ENCODE measurements around the gene NEURL1B. TPM values are rescaled to one million over a fixed set of nuclear protein-coding genes. Genes with fewer than 3 reads are reported as not detected.

Gene NEURL1B
- total RNA-seq, 1 donor from 2014 or later, result 1.5 TPM

- DNase-seq (ENCODE audit: extremely low spot score, unreplicated experiment), result no peak
- Mint-ChIP-seq H3K36me3 (ENCODE audit: unreplicated experiment) (no peaks in the 10 kb centered on the region), H3K4me3 (ENCODE audit: unreplicated experiment) (no peak overlapping the region), H3K27me3 (ENCODE audit: unreplicated experiment) (no peaks in the 10 kb centered on the region), H3K9me3 (ENCODE audit: unreplicated experiment) (no peaks in the 10 kb centered on the region), H3K27ac (ENCODE audit: unreplicated experiment) (no peak overlapping the region), H3K4me1 (ENCODE audit: unreplicated experiment) (peaks cover 19% of the 10 kb centered on the region)
- TF ChIP-seq, protein P1, sequence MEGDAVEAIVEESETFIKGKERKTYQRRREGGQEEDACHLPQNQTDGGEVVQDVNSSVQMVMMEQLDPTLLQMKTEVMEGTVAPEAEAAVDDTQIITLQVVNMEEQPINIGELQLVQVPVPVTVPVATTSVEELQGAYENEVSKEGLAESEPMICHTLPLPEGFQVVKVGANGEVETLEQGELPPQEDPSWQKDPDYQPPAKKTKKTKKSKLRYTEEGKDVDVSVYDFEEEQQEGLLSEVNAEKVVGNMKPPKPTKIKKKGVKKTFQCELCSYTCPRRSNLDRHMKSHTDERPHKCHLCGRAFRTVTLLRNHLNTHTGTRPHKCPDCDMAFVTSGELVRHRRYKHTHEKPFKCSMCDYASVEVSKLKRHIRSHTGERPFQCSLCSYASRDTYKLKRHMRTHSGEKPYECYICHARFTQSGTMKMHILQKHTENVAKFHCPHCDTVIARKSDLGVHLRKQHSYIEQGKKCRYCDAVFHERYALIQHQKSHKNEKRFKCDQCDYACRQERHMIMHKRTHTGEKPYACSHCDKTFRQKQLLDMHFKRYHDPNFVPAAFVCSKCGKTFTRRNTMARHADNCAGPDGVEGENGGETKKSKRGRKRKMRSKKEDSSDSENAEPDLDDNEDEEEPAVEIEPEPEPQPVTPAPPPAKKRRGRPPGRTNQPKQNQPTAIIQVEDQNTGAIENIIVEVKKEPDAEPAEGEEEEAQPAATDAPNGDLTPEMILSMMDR (IDR thresholded peaks at IDR 0.05), result no peak
Observed at GRCh38 chr5:172692451-172692850, 51.4 kb downstream of the NEURL1B start.

- DNase-seq (ENCODE audit: extremely low spot score, unreplicated experiment), result no peak
- Mint-ChIP-seq H3K27ac (ENCODE audit: unreplicated experiment) (no peak overlapping the region), H3K4me3 (ENCODE audit: unreplicated experiment) (no peak overlapping the region), H3K36me3 (ENCODE audit: unreplicated experiment) (no peaks in the 10 kb centered on the region), H3K4me1 (ENCODE audit: unreplicated experiment) (peaks cover 21% of the 10 kb centered on the region), H3K9me3 (ENCODE audit: unreplicated experiment) (no peaks in the 10 kb centered on the region), H3K27me3 (ENCODE audit: unreplicated experiment) (no peaks in the 10 kb centered on the region)
- TF ChIP-seq, protein P1 (IDR thresholded peaks at IDR 0.05), result no peak
Observed at GRCh38 chr5:172692981-172693380, 51.9 kb downstream of the NEURL1B start.

- TF ChIP-seq, protein P1 (IDR thresholded peaks at IDR 0.05), result no peak
- H3K9me3 Mint-ChIP-seq (ENCODE audit: unreplicated experiment), result no peaks in the 10 kb centered on the region
- no peak for DNase-seq (ENCODE audit: extremely low spot score, unreplicated experiment)
- no peaks in the 10 kb centered on the region for H3K27me3 Mint-ChIP-seq (ENCODE audit: unreplicated experiment)
- H3K27ac Mint-ChIP-seq (ENCODE audit: unreplicated experiment), result no peak overlapping the region
- H3K36me3 Mint-ChIP-seq (ENCODE audit: unreplicated experiment), result no peaks in the 10 kb centered on the region
- H3K4me3 Mint-ChIP-seq (ENCODE audit: unreplicated experiment), result no peak overlapping the region
- peaks cover 21% of the 10 kb centered on the region for H3K4me1 Mint-ChIP-seq (ENCODE audit: unreplicated experiment)
Observed at GRCh38 chr5:172694061-172694460, 53.0 kb downstream of the NEURL1B start.

GRCh38 chr5:172694541-172694940 is 53.5 kb downstream of the NEURL1B start:
- TF ChIP-seq, protein P1 (IDR thresholded peaks at IDR 0.05), result no peak
- Mint-ChIP-seq H3K27me3 (ENCODE audit: unreplicated experiment) (no peaks in the 10 kb centered on the region), H3K4me1 (ENCODE audit: unreplicated experiment) (peaks cover 21% of the 10 kb centered on the region), H3K9me3 (ENCODE audit: unreplicated experiment) (no peaks in the 10 kb centered on the region), H3K36me3 (ENCODE audit: unreplicated experiment) (no peaks in the 10 kb centered on the region), H3K4me3 (ENCODE audit: unreplicated experiment) (no peak overlapping the region), H3K27ac (ENCODE audit: unreplicated experiment) (no peak overlapping the region)
- DNase-seq (ENCODE audit: extremely low spot score, unreplicated experiment), result no peak

DNA sequence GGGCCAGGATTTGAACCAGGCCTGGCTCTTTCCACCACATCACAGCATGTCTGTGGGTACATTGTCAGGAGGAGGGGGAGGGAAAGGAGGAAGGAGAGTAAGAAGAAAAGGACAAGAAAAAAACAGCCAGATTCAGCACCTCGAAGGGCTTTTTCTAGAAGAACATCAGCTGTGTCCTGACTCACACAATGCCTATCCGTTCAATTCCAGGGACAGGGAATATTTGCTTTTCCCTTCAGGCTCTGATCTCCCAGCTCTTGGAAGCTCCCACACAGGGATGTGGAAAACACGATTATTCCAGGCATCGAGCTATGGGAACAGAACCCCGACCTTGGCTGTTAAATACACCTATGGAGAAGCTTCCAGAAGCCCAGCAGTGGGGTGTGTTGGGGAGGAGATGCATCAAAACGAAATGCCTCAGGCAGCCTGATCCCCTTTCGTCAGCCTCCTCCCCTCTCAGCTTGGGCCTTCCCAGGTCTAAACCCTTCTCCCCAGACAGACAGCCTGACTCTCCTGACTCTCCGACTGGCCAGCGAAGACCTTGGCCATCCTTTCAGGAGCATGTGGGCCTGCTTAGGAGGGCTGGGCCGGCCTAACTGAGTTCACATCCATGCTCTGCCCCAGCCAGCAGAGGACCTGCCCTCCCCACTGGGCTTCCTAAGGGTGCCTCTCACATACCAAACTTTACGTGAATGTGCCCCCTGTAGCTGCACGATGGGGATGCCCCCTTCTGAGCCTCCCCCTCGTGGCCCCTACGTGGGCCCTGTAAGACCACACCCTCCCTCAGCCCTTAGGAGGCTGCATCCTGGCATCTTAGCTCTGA is 54.4 kb downstream of the NEURL1B start:
- TF ChIP-seq, protein P1 (IDR thresholded peaks at IDR 0.05), result no peak
- Mint-ChIP-seq H3K27me3 (ENCODE audit: unreplicated experiment) (no peaks in the 10 kb centered on the region), H3K36me3 (ENCODE audit: unreplicated experiment) (no peaks in the 10 kb centered on the region), H3K4me3 (ENCODE audit: unreplicated experiment) (no peak overlapping the region), H3K9me3 (ENCODE audit: unreplicated experiment) (no peaks in the 10 kb centered on the region), H3K4me1 (ENCODE audit: unreplicated experiment) (peaks cover 24% of the 10 kb centered on the region), H3K27ac (ENCODE audit: unreplicated experiment) (no peak overlapping the region)
- no peak for DNase-seq (ENCODE audit: extremely low spot score, unreplicated experiment)

Data from osteocyte (in vitro differentiated cells).